H54 (cell line): ENCODE measurements around the gene C3.
A peak's percentile ranks its signal among the peaks of the same experiment; 100 is the strongest.
"Not testable (repeated sequence)": the region's sequence is repeated elsewhere in the genome, so short reads cannot be mapped to it uniquely, and the experiment has no call there.

Experiments used
- DNase-seq: peaks from one replicate; pipeline ENCODE4 v3.0.0; 2011; ENCODE audit warnings: low spot score, mixed read lengths; ENCODE audit not compliant: insufficient read length
- FAIRE-seq: peaks from 3 replicates; lab custom pipeline; 2011; peaks lifted over from hg19 to GRCh38; lab: Jason Lieb, UNC
- POLR2A ChIP-seq: IDR thresholded peaks from 2 replicates; pipeline ENCODE4 v1.6.1; 2011; ENCODE audit warnings: low read depth, mild to moderate bottlenecking, low read length

Gene C3

DNA sequence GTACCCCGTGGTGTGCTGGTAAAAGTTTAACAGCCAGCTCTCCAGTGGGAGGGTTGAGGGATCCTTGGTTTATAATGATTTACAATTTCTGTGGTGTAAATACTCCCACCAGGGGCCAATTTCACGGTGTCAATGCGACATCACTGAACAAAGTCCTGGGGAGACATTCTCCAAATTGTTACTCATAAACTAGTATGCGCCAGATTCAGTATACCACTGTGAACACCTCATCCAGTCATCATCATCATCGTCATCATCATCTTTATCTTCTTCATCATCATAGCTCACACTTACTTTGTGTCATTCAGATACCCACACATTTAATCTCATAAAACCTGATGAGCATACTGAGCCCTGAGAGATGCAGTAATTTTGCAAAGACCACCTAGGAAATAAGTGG lies 33.3 kb downstream of the C3 start:
- DNase-seq (no peak), FAIRE-seq (no peak)
- no peak for TF ChIP-seq POLR2A

DNA sequence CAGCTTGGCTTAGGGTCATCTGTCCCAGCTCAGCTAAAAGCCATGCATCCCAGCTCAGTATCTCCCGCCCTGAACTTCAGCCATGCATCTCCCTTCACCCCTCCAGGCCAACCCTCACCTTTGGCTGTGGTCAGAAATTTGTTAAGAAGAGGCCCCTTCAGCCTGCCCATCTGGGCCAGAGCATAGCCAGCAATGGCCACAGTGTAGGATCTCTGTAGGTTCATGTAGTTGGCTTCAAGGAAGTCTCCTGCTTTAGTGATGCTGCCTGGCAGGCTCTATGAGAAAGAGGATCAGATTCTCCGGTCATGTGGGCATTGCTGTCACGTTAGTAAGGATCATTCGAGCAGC lies 33.8 kb downstream of the C3 start:
- no peak for TF ChIP-seq POLR2A
- DNase-seq (no peak), FAIRE-seq (no peak)

DNA sequence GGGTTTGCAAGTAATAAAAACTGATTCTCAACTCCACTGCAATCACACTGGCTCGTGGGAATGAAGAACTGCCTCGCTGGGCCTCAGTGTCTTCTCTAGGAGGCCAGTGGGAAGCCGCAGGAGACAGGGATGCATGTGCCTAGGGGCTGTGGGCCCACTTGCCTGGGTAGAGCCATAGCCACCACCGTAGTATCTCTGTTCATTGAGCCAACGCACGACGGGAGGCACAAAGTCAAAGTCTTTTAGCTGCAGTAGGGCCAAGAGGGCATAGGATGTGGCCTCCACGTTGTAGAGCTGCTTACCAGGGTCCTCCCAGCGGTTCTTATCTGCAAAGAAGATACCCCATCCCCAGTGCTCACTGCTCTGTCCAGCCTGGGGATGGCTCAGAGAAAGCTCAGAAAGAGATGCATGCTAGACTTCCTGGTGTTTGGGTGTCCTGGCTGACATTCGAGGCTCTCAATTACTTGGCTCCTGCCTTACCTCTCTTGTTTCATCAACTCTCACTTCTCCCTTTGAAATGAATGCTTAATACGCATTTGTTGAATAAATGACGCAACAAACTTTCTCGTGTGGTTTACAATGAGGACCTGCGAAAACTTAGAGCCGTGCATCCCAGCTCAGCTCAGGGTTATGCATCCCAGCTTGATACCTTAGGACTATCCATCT lies 34.4 kb downstream of the C3 start:
- TF ChIP-seq POLR2A = no peak
- no peak for FAIRE-seq
- no peak for DNase-seq

DNA sequence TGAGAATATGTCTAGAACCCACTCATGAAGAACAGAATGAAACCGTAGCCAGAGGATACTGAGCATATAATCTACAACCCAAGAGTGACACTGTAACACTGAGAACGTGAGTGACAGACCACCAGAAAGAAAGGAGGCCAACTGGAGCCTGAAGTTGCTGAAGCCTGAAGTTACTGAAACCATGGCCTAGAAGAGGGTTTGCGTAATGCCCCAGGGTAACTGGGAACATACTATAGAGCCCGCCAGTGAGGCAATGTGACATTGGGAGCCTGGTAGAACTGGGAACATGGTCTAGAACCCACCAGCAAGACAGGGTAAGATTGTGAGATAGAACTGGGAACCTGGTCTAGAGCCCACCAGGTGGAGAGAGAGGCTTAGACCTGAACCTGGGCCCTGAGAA lies 35.0 kb downstream of the C3 start:
- no peak for TF ChIP-seq POLR2A
- FAIRE-seq = no peak
- no peak for DNase-seq

DNA sequence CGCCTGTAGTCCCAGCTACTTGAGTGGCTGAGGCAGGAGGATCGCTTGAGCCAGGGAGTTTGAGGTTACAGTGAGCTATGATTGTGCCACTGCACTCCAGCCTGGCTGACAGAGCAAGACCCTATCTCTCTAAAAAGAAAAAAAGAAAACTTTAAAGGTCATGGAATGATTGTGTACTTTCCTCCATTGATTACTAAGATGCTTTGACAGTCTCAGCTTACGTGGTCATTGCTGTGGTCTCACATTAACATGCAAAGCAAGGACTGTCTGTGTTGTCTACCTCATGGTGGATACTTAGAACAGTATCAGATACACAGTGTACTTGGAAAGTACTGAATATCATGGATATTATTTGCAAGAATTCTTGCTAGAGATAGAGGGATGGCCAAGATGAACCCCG lies 36.5 kb downstream of the C3 start:
- no peak for TF ChIP-seq POLR2A
- FAIRE-seq = no peak
- no peak for DNase-seq

DNA sequence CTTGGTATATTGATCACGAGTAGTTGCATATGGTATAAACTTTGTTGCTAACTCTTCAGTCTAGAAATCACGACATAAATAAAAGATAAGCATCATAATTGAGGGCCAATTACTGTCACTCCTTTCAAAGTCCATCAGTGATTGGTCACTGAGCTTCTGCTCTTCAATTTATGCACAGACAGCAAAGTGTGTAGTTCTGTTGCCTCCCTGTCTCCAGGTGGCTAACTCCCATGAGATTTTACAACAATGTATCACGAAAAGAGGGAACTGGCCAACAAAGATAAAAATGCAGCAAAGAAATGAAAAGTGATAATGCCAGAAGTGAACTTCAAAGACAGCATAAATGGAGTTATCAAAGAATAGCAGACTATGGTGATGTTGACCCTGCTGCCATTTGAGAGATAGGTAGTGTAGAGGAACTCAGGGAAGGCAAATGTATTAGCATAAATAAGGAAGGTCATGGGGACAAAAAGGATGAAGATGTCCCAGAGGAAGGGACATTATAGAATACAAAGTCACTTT lies 37.8 kb downstream of the C3 start:
- FAIRE-seq = no peak
- no peak for DNase-seq
- TF ChIP-seq POLR2A = no peak

DNA sequence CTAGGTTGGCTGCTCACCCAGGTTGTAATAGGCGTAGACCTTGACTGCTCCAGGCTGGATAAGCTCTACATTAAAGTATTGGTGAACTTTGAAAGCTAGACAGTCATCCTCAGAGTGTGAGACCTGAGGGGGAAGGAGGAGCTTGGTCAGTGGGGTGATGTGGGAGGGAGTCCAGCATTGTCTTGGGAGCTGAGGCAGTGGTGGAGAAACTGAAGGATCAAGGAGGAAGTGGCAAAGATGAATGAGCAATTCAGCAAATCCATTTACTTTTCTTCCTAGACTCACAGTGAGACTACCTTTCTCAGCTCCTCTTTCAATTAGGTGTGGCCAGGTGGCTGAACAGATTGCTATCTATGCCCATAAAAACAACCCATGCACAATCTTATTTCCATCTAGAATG lies 40.3 kb downstream of the C3 start:
- FAIRE-seq (no peak), DNase-seq (no peak)
- TF ChIP-seq POLR2A = no peak

DNA sequence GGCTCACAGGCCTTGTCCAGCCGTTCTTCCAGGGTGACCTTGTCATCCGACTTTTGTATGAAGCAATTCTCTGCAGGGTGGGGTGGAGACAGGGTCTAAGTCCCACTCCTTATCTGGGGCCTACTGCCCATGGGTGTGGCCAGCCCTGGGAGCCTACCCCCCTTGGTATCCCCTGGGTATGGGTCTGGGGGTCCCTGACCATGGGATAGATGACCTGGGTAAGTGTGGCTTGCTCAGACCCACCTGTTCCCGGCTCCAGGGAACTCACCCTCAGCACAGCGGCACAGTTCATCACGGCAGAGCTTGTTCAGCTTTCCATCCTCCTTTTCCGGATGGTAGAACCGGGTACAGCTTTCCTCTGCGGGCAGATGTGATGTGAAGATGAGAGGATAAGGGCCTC lies 41.3 kb downstream of the C3 start:
- FAIRE-seq = no peak
- no peak for TF ChIP-seq POLR2A
- DNase-seq = no peak

DNA sequence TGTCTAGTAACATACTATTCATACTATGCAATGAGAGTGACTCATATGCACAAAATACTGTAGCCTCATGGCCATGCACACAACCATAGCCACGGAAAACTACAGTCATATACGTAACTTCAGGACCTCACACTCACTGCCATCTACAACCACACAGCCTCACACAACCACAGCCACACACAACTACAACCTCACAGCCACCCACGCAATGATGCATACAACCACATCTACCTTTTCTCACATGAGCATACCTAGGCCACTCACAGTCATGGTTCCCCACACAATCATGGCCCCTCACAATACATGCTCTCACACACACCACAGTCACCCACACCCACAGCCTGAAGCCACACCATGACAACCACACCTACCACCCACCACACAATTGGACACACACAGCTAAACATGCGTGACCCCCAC lies 41.8 kb downstream of the C3 start:
- FAIRE-seq (no peak), DNase-seq (peak; percentile 35)
- no peak for TF ChIP-seq POLR2A

DNA sequence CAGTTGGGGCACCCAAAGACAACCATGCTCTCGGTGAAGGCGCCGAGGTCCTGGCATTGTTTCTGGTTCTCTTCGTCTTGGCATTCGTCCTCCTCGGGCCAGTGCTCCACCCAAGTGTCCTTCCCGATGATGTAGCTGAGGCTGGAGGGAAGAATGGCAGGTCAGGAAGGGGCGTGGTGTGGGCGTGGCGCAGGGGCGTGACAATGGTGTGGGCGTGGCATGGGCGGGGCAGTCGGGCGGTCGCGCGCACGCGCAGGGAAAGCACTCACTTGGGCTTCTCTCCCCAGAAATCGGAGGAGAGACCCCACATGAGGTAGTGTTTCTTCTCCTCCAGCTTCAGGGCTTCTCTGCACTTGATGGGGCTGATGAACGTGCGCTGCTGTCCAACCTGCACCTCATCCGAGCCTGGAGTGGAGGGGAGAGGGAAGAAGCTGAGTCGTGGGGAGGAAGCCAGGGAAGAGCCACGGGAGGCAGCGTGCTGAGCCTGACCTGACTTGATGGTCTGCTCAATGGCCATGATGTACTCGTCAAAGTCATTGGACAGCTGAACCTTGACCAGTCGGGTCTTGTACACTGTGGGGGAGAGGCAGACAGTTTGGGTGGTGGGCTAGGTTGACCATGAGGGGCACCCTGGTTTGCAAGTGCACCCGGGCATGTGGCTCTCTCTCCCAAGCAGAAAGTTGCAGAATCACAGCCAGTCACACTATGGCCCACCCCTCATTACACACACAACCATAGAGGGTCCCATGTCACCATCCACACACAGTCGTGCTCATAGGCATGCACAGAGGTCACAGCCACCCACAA lies 42.4 kb downstream of the C3 start:
- no peak for TF ChIP-seq POLR2A

DNA sequence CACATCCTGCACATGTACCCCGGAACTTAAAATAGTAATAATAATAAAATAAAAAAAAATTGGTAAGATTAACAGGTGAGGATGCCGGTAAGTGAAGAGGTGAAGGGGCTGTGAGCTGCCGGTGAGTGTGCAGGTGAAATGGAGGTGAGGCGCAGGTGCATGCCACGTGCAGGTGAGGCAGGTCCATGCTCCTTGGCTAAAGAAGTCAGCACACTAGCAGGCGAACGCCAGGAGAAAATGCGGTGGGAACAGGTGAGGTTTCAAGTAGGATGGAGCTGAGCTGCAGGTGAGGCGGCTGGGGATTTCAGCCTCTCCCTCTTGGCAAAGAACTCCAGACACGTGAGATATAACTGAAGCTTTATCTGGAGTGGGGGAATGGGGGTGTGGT lies 43.0 kb downstream of the C3 start:
- no peak for DNase-seq
- no peak for TF ChIP-seq POLR2A
- no peak for FAIRE-seq

More for the DNA sequence above, 42.4 kb downstream of the C3 start:
- no peak for DNase-seq
- FAIRE-seq = no peak

DNA sequence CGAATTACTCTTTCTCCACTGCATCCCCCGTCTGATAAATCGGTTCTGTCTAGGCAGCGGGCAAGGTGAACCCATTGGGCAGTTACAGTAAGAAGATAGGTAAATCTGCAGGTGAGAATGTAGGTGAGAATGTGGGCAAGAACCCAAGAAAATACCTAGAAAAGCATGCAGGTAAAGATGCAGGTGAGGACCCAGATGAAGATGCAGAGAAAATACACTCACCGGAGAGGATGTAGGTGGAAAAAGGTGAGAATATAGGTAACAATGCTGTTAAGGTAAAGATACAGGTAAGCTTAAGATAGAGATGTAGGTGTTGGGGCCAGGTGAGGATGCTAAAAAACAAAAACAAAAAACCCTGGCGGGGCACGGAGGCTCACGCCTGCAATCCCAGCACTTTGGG lies 44.2 kb downstream of the C3 start:
- FAIRE-seq (no peak), DNase-seq (no peak)
- no peak for TF ChIP-seq POLR2A

DNA sequence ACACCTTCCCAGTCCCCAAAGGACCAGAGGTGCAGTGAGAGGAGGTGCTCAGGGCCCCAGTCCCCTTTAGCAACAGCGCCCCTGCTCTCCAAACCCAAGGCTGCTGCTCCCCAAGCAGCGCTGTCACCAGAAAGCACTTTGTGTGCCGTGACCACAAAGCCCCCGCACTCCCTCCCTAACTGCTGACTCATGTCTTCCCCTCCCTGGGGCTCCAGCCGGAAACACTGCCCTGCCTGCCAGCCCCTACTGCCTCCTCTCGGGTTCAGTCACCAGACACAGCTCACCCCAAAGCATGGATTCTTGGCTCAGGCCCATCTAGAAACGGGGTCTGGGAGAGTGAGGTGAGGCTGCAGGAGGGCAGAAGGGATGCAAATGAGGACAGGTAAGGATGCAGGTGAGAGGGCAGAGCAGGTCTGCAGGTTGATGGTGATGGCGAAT lies 45.6 kb downstream of the C3 start:
- DNase-seq = peak; percentile 87
- FAIRE-seq = peak; percentile 6
- no peak for TF ChIP-seq POLR2A

DNA sequence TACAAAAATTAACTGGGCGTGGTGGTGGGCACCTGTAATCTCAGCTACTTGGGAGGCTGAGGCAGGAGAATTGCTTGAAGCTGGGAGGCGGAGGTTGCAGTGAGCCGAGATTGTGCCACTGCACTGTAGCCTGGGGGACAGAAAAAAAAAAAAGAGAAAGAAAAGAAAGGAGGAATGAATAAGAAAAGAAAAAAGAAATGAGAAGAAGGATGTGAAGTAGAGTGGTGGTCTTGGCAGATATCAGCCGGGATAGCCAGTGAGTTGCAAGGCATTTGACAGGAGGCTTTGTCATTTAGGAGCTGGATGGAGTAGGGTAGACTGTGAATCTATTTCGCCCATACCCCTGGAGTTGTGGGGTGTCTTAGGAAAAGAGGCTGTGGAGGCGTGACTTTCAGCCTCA lies 46.0 kb downstream of the C3 start:
- FAIRE-seq, DNase-seq: not testable (repeated sequence)
